Endothelial cell of umbilical vein (primary cell): ENCODE results near the gene KRT32. TPM values are rescaled to one million over a fixed set of nuclear protein-coding genes. Genes with fewer than 3 reads are reported as not detected.

Experiments
- BruUV-seq: library from RNA; stranded (reverse); fragments of 400-500 nt; replicated peaks from 2 replicates; lab custom pipeline; 2021; lab: Mats Ljungman, UMichigan
- CTCF ChIA-PET: fragments of 300-600, 350-600 bp; sonication (Branson Sonifier 250); formaldehyde crosslinking; loops from one replicate; lab custom pipeline; 2021; ENCODE audit warnings: antibody characterized with exemption, inconsistent platforms; lab: Charles Lee
- POLR2A ChIA-PET: fragments of 300-600, 350-600 bp; sonication (Branson Sonifier 250); formaldehyde crosslinking; loops from one replicate; lab custom pipeline; 2021; ENCODE audit warnings: antibody characterized with exemption, inconsistent platforms; lab: Charles Lee
- DNase-seq: peaks from one replicate; pipeline ENCODE4 v3.0.0-alpha.2; 2011; ENCODE audit warnings: low read depth, low spot score
- FAIRE-seq: peaks from 2 replicates; lab custom pipeline; 2011; peaks lifted over from hg19 to GRCh38; lab: Jason Lieb, UNC
- H2AFZ ChIP-seq: 2 replicates; pipeline ENCODE4 v1.6.0; 2012; ENCODE audit warnings: low read depth, low read length, control low read depth, inconsistent platforms
- H3K27ac ChIP-seq: 2 replicates; pipeline ENCODE4 v1.5.1; 2011; ENCODE audit warnings: low read depth, mild to moderate bottlenecking, control low read depth, low read length, moderate library complexity; ENCODE audit not compliant: insufficient read depth
- H3K27me3 ChIP-seq, 2 experiments: 2 replicates each; pipeline versions ENCODE4 v1.6.0 to v1.6.1; 2011; ENCODE audit warnings: low read length in 2 of 2, mixed read lengths in 1 of 2; ENCODE audit not compliant: control insufficient read depth in 2 of 2, insufficient read depth in 2 of 2
- H3K36me3 ChIP-seq, 2 experiments: 2 replicates in 1 of 2; 3 replicates in 1 of 2; pipeline ENCODE4 v1.5.1; 2011; ENCODE audit warnings: low read length in 2 of 2, mild to moderate bottlenecking in 1 of 2, moderate library complexity in 1 of 2; ENCODE audit not compliant: control insufficient read depth in 2 of 2, insufficient read depth in 2 of 2; ENCODE audit errors: extremely low read depth in 1 of 2
- H3K4me1 ChIP-seq: 3 replicates; pipeline ENCODE4 v1.5.1; 2011; ENCODE audit warnings: mild to moderate bottlenecking, low read length; ENCODE audit not compliant: control insufficient read depth, insufficient read depth; ENCODE audit errors: extremely low read depth
- H3K4me2 ChIP-seq: 2 replicates; pipeline ENCODE4 v1.6.1; 2011; ENCODE audit warnings: low read length, control low read depth, mixed read lengths; ENCODE audit not compliant: insufficient read depth
- H3K4me3 ChIP-seq, 3 experiments: fragments of 200-600 bp in 1 of 3; sonication (generic), shearing (Covaris generic) in 1 of 3; replicated peaks in 1 of 3; 2 replicates each; pipeline ENCODE4 v1.5.1; 2011 to 2016; ENCODE audit warnings: control low read depth in 3 of 3, low read length in 3 of 3, mild to moderate bottlenecking in 2 of 3, inconsistent platforms in 1 of 3, low read depth in 1 of 3, moderate library complexity in 1 of 3; ENCODE audit not compliant: insufficient read depth in 1 of 3
- H3K79me2 ChIP-seq: 2 replicates; pipeline ENCODE4 v1.6.0; 2012; ENCODE audit warnings: low read length, inconsistent platforms; ENCODE audit not compliant: control insufficient read depth, insufficient read depth
- H3K9ac ChIP-seq: replicated peaks from 2 replicates; pipeline ENCODE3; 2011; ENCODE audit warnings: low read length, control low read depth; ENCODE audit not compliant: insufficient read depth; ENCODE audit errors: extremely low read depth
- H3K9me1 ChIP-seq: replicated peaks from 3 replicates; pipeline ENCODE4 v1.6.0; 2011; ENCODE audit warnings: mild to moderate bottlenecking, low read length; ENCODE audit not compliant: control insufficient read depth, insufficient read depth; ENCODE audit errors: extremely low read depth
- H3K9me3 ChIP-seq: replicated peaks from 2 replicates; pipeline ENCODE4 v1.5.1; 2012; ENCODE audit warnings: low read length, inconsistent platforms; ENCODE audit not compliant: control insufficient read depth, insufficient read depth
- H4K20me1 ChIP-seq: replicated peaks from 2 replicates; pipeline ENCODE3; 2011; ENCODE audit warnings: mild to moderate bottlenecking, low read length; ENCODE audit not compliant: control insufficient read depth, insufficient read depth; ENCODE audit errors: extremely low read depth
- CTCF ChIP-seq, 2 donors: IDR thresholded peaks; 1 replicate in 1 of 2; 2 replicates in 1 of 2; pipeline ENCODE4 v1.5.1; 2011; ENCODE audit warnings: low read length in 2 of 2, mild to moderate bottlenecking in 2 of 2, moderate library complexity in 2 of 2, control low read depth in 1 of 2, inconsistent platforms in 1 of 2, low read depth in 1 of 2; ENCODE audit not compliant: insufficient read depth in 1 of 2; ENCODE audit errors: extremely low read depth in 1 of 2
- EZH2 ChIP-seq: IDR thresholded peaks from 2 replicates; pipeline ENCODE4 v1.6.1; 2012; ENCODE audit warnings: borderline replicate concordance, low read depth, mild to moderate bottlenecking, moderate library complexity, low read length, inconsistent platforms; ENCODE audit not compliant: severe bottlenecking
- FOS ChIP-seq: IDR thresholded peaks from 2 replicates; pipeline ENCODE4 v1.6.1; 2011; ENCODE audit warnings: mild to moderate bottlenecking, low read length, moderate library complexity, borderline replicate concordance; ENCODE audit not compliant: insufficient read depth
- GATA2 ChIP-seq: IDR thresholded peaks from 2 replicates; pipeline ENCODE4 v1.7.0; 2011; ENCODE audit warnings: low read depth, mild to moderate bottlenecking, moderate library complexity, mixed read lengths, low read length; ENCODE audit not compliant: insufficient read length, insufficient read depth
- JUN ChIP-seq: IDR thresholded peaks from 2 replicates; pipeline ENCODE4 v1.6.1; 2011; ENCODE audit warnings: borderline replicate concordance, low read depth; ENCODE audit not compliant: insufficient read length, insufficient read depth
- MAX ChIP-seq: IDR thresholded peaks from 2 replicates; pipeline ENCODE4 v1.6.1; 2011; ENCODE audit not compliant: insufficient read depth, insufficient read length
- MYC ChIP-seq: IDR thresholded peaks from one replicate; pipeline ENCODE4 v1.6.1; 2011; ENCODE audit warnings: mild to moderate bottlenecking, low read depth, low read length
- POLR2A ChIP-seq: IDR thresholded peaks from 2 replicates; pipeline ENCODE4 v1.6.1; 2012; ENCODE audit warnings: low read depth, mild to moderate bottlenecking, control low read depth, low read length
- POLR2AphosphoS5 ChIP-seq: IDR thresholded peaks from 2 replicates; pipeline ENCODE4 v1.6.1; 2012; ENCODE audit warnings: low read depth, mild to moderate bottlenecking, control low read depth, low read length, moderate library complexity; ENCODE audit not compliant: insufficient read depth
- dilution Hi-C: fragments of 300-500 bp; cut with MboI; formaldehyde crosslinking; loops from one replicate; pipeline ENCODE4 v1.15.0; 2019; ENCODE audit warnings: low sequenced_read_pairs; ENCODE audit not compliant: extremely low pct_ligation_motif_present
- intact Hi-C: fragments of 100-400 bp; cut with micrococcal nuclease; formaldehyde crosslinking; loops from one replicate; pipeline ENCODE4 v1.10.0; 2022
- polyA plus RNA-seq, 4 experiments: library from polyadenylated mRNA; depleted of rRNA in 3 of 4; stranded (reverse) in 3 of 4; unstranded in 1 of 4; fragments of >200 nt; gene quantifications; 2 replicates each; pipeline versions ENCODE4 v1.2.1 to v1.2.3, GENCODE V29; 2011 to 2012; ENCODE audit warnings: missing spikeins in 1 of 4
- total RNA-seq: library from RNA; stranded (reverse); gene quantifications from 2 replicates; pipeline ENCODE4 v1.2.3, GENCODE V29; 2021

Gene KRT32
- total and polyA plus RNA-seq, 2 donors (not counting 3 experiments of a cell fraction or from before 2014, with no cell fraction given), result not detected

- POLR2A ChIA-PET, result interaction anchor here (1.1 kb wide), 1 partner anchor 196 kb away, joined by 3 read pairs; the partner anchor contains the start of gene EIF1
- Histone ChIP-seq H2AFZ (peak overlapping the region; percentile 61), H3K27ac (no peak overlapping the region), H3K79me2 (no peaks in the 10 kb centered on the region), H3K9me1 (no peaks in the 10 kb centered on the region), H3K9me3 (no peaks in the 10 kb centered on the region), H3K36me3 (no peaks in the 10 kb centered on the region), H3K4me2 (no peak overlapping the region), H3K27me3 (no peaks in the 10 kb centered on the region), H3K9ac (no peak overlapping the region), H4K20me1 (no peaks in the 10 kb centered on the region), H3K4me3 (no peak overlapping the region), H3K4me1 (peaks cover 24% of the 10 kb centered on the region)
- peak; percentile 92 for FAIRE-seq
- intact Hi-C loops, result loop anchor here (10.0 kb wide), 2 partner anchors 88 to 688 kb away; no protein-coding TSS in a partner anchor
- dilution Hi-C loops, result no loop called here
- no peak for TF ChIP-seq MYC
- TF ChIP-seq POLR2AphosphoS5, result no peak
- no peak for TF ChIP-seq JUN
- TF ChIP-seq EZH2, result no peak
- no peak for TF ChIP-seq MAX
- CTCF ChIA-PET, result interaction anchor here (0.5 to 22.3 kb wide), 9 partner anchors 12 to 674 kb away, joined by 3 to 350 read pairs (median 4); partner anchors contain the start of gene KRT13
- no TSS peak for BruUV-seq
- peak; percentile 91 for DNase-seq
Measured at GRCh38 chr17:41492771-41493170, 25.6 kb upstream of the KRT32 start.

- no peaks in the 10 kb centered on the region for H4K20me1 ChIP-seq
- TF ChIP-seq GATA2, result no peak
- TF ChIP-seq EZH2, result no peak
- no peak for TF ChIP-seq CTCF (IDR thresholded peaks at IDR 0.05; ENCODE audit: extremely low read depth in 1 of 2, insufficient read depth in 1 of 2, low read depth in 1 of 2, low read length in 2 of 2)
- no peak for TF ChIP-seq FOS
- no peak for TF ChIP-seq MAX
- no peak for TF ChIP-seq MYC
- TF ChIP-seq POLR2AphosphoS5, result no peak
- TF ChIP-seq JUN, result no peak
- no peak for TF ChIP-seq POLR2A
- intact Hi-C loops, result loop anchor here (10.0 kb wide), 2 partner anchors 88 to 688 kb away; no protein-coding TSS in a partner anchor
- no peak overlapping the region for H3K4me2 ChIP-seq
- DNase-seq (no peak), FAIRE-seq (no peak)
- ChIA-PET CTCF (interaction anchor here (0.5 to 22.3 kb wide), 9 partner anchors 12 to 673 kb away, joined by 3 to 350 read pairs (median 4); partner anchors contain the start of gene KRT13), POLR2A (interaction anchor here (1.1 kb wide), 1 partner anchor 196 kb away, joined by 3 read pairs; the partner anchor contains the start of gene EIF1)
- no peak overlapping the region for H3K4me3 ChIP-seq
- H3K36me3 ChIP-seq, result no peaks in the 10 kb centered on the region
- no peaks in the 10 kb centered on the region for H3K9me1 ChIP-seq
- peaks cover 24% of the 10 kb centered on the region for H3K4me1 ChIP-seq
- no TSS peak for BruUV-seq
- no peaks in the 10 kb centered on the region for H3K79me2 ChIP-seq
- no peaks in the 10 kb centered on the region for H3K9me3 ChIP-seq
- H3K9ac ChIP-seq, result no peak overlapping the region
- peak overlapping the region; percentile 61 for H2AFZ ChIP-seq
- H3K27me3 ChIP-seq, result no peaks in the 10 kb centered on the region
- no peak overlapping the region for H3K27ac ChIP-seq
- dilution Hi-C loops, result no loop called here
Measured at GRCh38 chr17:41492351-41492750, 25.2 kb upstream of the KRT32 start.
